ENCODE data around the gene LELP1. TPM values are rescaled to one million over a fixed set of nuclear protein-coding genes. Genes with fewer than 3 reads are reported as not detected.

Gene LELP1
- total and polyA plus RNA-seq, 9 of the 15 experiments (the other 6 are each of a cell fraction or from before 2014, with no cell fraction given): not detected

- DNase-seq (ENCODE audit: extremely low read depth in 1 of 4, low spot score in 3 of 4) (no peak), FAIRE-seq (no peak), ATAC-seq (no peak)
- Histone ChIP-seq H3K79me2 (ENCODE audit: control insufficient read depth, insufficient read depth, low read length) (no peaks in the 10 kb centered on the region), H2AFZ (ENCODE audit: low read depth, low read length) (no peak overlapping the region), H3K4me1 (replicated peaks in 1 of 2; ENCODE audit: control insufficient read depth in 2 of 2, insufficient read depth in 2 of 2, low read length in 2 of 2) (no peaks in the 10 kb centered on the region), H3K27ac (ENCODE audit: extremely low read depth, low read depth, low read length) (no peak overlapping the region), H3K27me3 (ENCODE audit: control insufficient read depth in 2 of 2, insufficient read depth in 2 of 2, low read length in 2 of 2) (peaks cover 2 to 5% of the 10 kb centered on the region in 2 experiments; a peak in 3 of 5 replicates), H4K20me1 (replicated peaks; ENCODE audit: control insufficient read depth, insufficient read depth, low read length) (no peaks in the 10 kb centered on the region), H3K4me3 (no peak overlapping the region), H3K4me2 (ENCODE audit: insufficient read depth, low read length) (no peak overlapping the region), H3K9me1 (ENCODE audit: control insufficient read depth, insufficient read depth, low read length) (no peaks in the 10 kb centered on the region), H3K9me3 (replicated peaks; ENCODE audit: control insufficient read depth, insufficient read depth, low read depth, low read length) (no peaks in the 10 kb centered on the region), H3K36me3 (ENCODE audit: control insufficient read depth, insufficient read depth, low read length) (no peaks in the 10 kb centered on the region), H3K9ac (ENCODE audit: insufficient read depth in 1 of 2, low read depth in 2 of 2, low read length in 2 of 2) (no peak overlapping the region)
- ChIA-PET POLR2A (interaction anchor here (0.6 kb wide), 1 partner anchor 447 kb away, joined by 3 read pairs; no protein-coding TSS in a partner anchor), CTCF (ENCODE audit: low intra/inter-chr PET ratio) (no interaction called here)
- intact Hi-C loops (cut with micrococcal nuclease) (no loop called here), in situ Hi-C loops (cut with MboI) (no loop called here)
- BruUV-seq (replicated peaks): no TSS peak
- WGBS (ENCODE audit: insufficient coverage, low coverage, missing lambda C conversion rate): 0% methylated on average over 5 of the region's 5 CpGs
- no peak for TF ChIP-seq CHD7 (IDR thresholded peaks at IDR 0.05; ENCODE audit: low read depth, low read length)
- no peak for TF ChIP-seq EWSR1 (IDR thresholded peaks at IDR 0.05; ENCODE audit: borderline replicate concordance, low read depth, partially characterized antibody)
- no peak for TF ChIP-seq ZNF263 (CRISPR knock-in tag; IDR thresholded peaks at IDR 0.05; ENCODE audit: borderline replicate concordance)
- no peak for TF ChIP-seq NELFE (IDR thresholded peaks at IDR 0.05; ENCODE audit: insufficient read depth, insufficient read length)
- TF ChIP-seq PTTG1 (tag; IDR thresholded peaks at IDR 0.05; ENCODE audit: low read depth): no peak
These were observed 45.1 kb downstream of the LELP1 start for GRCh38 chr1:153248176-153248879.
